SK-N-SH (cell line): ENCODE results near the gene TMEM150C. TPM values are rescaled to one million over a fixed set of nuclear protein-coding genes. Genes with fewer than 3 reads are reported as not detected.

Experiments used
- CTCF ChIA-PET: fragments of 300-600, 350-600 bp; formaldehyde crosslinking; extraction: SDS; loops from one replicate; lab custom pipeline; 2021; lab: Yijun Ruan, JAX
- POLR2A ChIA-PET: fragments of 350-600 bp; sonication (Branson Sonifier 250); formaldehyde crosslinking; extraction: SDS; loops from one replicate; lab custom pipeline; 2020; ENCODE audit warnings: antibody characterized with exemption, inconsistent platforms; lab: Yijun Ruan, JAX
- DNase-seq: peaks from one replicate; pipeline ENCODE4 v3.0.0; 2012
- H2AFZ ChIP-seq: fragments of 200-600 bp; sonication (generic); 2 replicates; pipeline ENCODE4 v1.8.1; 2016; ENCODE audit warnings: antibody characterized with exemption, mild to moderate bottlenecking, low read depth
- H3F3A ChIP-seq: fragments of 200-600 bp; sonication (generic); replicated peaks from 2 replicates; pipeline ENCODE3; 2016; ENCODE audit warnings: antibody characterized with exemption, mild to moderate bottlenecking; ENCODE audit not compliant: insufficient read depth
- H3K27ac ChIP-seq, 2 experiments: fragments of 200-500 bp in 1 of 2; fragments of 200-600 bp in 1 of 2; sonication (Bioruptor generic) in 1 of 2; sonication (generic), shearing (Covaris generic) in 1 of 2; 2 replicates each; pipeline versions ENCODE4 v1.5.1 to v1.6.1; 2014 to 2016; ENCODE audit warnings: low read depth in 2 of 2, inconsistent platforms in 1 of 2, low read length in 1 of 2, mild to moderate bottlenecking in 1 of 2, mixed read lengths in 1 of 2
- H3K27me3 ChIP-seq: fragments of 200-600 bp; sonication (generic), shearing (Covaris generic); 2 replicates; pipeline ENCODE4 v1.6.1; 2016; ENCODE audit warnings: mixed run types; ENCODE audit not compliant: insufficient read depth
- H3K36me3 ChIP-seq, 2 experiments: fragments of 200-500 bp in 1 of 2; fragments of 200-600 bp in 1 of 2; sonication (Bioruptor generic) in 1 of 2; sonication (generic) in 1 of 2; replicated peaks in 1 of 2; 2 replicates each; pipeline versions ENCODE3 to v1.5.1; 2014 to 2016; ENCODE audit warnings: low read length in 1 of 2, mild to moderate bottlenecking in 1 of 2; ENCODE audit not compliant: insufficient read depth in 2 of 2, control insufficient read depth in 1 of 2
- H3K4me1 ChIP-seq, 2 experiments: fragments of 200-500 bp in 1 of 2; fragments of 200-600 bp in 1 of 2; sonication (Bioruptor generic) in 1 of 2; sonication (generic), shearing (Covaris generic) in 1 of 2; 2 replicates each; pipeline versions ENCODE4 v1.5.1 to v1.6.1; 2014 to 2016; ENCODE audit warnings: low read depth in 1 of 2, low read length in 1 of 2, mixed run types in 1 of 2; ENCODE audit not compliant: insufficient read depth in 2 of 2, control insufficient read depth in 1 of 2
- H3K4me2 ChIP-seq: fragments of 200-600 bp; sonication (generic), shearing (Covaris generic); 2 replicates; pipeline ENCODE4 v1.6.1; 2017; ENCODE audit warnings: mixed run types
- H3K4me3 ChIP-seq, 2 experiments: fragments of 200-500 bp in 1 of 2; fragments of 200-600 bp in 1 of 2; sonication (Bioruptor generic) in 1 of 2; sonication (generic), shearing (Covaris generic) in 1 of 2; 2 replicates each; pipeline versions ENCODE4 v1.5.1 to v1.8.1; 2014 to 2016; ENCODE audit warnings: low read depth in 2 of 2, inconsistent platforms in 1 of 2, low read length in 1 of 2, mild to moderate bottlenecking in 1 of 2, mixed read lengths in 1 of 2, moderate library complexity in 1 of 2
- H3K79me2 ChIP-seq: fragments of 200-600 bp; sonication (generic); 2 replicates; pipeline ENCODE4 v1.8.1; 2017; ENCODE audit warnings: mild to moderate bottlenecking; ENCODE audit not compliant: insufficient read depth
- H3K9ac ChIP-seq: fragments of 200-600 bp; sonication (generic); 2 replicates; pipeline ENCODE4 v1.6.1; 2017; ENCODE audit warnings: mixed run types
- H3K9me2 ChIP-seq: fragments of 200-600 bp; sonication (generic); 2 replicates; pipeline ENCODE4 v1.6.1; 2017; ENCODE audit warnings: mixed run types
- H3K9me3 ChIP-seq: fragments of 200-600 bp; sonication (generic); 2 replicates; pipeline ENCODE4 v1.6.1; 2017; ENCODE audit warnings: mixed run types, mild to moderate bottlenecking, moderate library complexity
- H4K20me1 ChIP-seq: fragments of 200-600 bp; sonication (generic); 2 replicates; pipeline ENCODE4 v1.6.1; 2017; ENCODE audit warnings: mild to moderate bottlenecking, mixed run types; ENCODE audit not compliant: insufficient read depth
- CHD2 ChIP-seq: fragments of 150-350 bp; IDR thresholded peaks from 2 replicates; pipeline ENCODE4 v1.6.1; 2018; ENCODE audit warnings: low read length; ENCODE audit not compliant: partially characterized antibody
- ELF1 ChIP-seq: IDR thresholded peaks from 2 replicates; pipeline ENCODE4 v1.4.0; 2012
- EP300 ChIP-seq, 2 experiments: IDR thresholded peaks; 2 replicates each; pipeline versions ENCODE4 v1.4.0 to v1.6.1; 2012; ENCODE audit warnings: borderline replicate concordance in 1 of 2, low read depth in 1 of 2, low read length in 1 of 2
- FOSL2 ChIP-seq: IDR thresholded peaks from 2 replicates; pipeline ENCODE4 v1.4.0; 2012; ENCODE audit warnings: low read depth, mild to moderate bottlenecking, moderate library complexity, borderline replicate concordance
- FOXJ3 ChIP-seq: sonication (generic); formaldehyde crosslinking; IDR thresholded peaks from 2 replicates; pipeline ENCODE4 v1.5.1; 2020; ENCODE audit warnings: mild to moderate bottlenecking, missing genetic modification reagents
- GATA2 ChIP-seq: sonication (generic); formaldehyde crosslinking; IDR thresholded peaks from 2 replicates; pipeline ENCODE4 v1.5.0; 2020; ENCODE audit warnings: mild to moderate bottlenecking, missing genetic modification reagents
- IRF3 ChIP-seq: fragments of 150-350 bp; IDR thresholded peaks from 2 replicates; pipeline ENCODE4 v1.6.1; 2016; ENCODE audit warnings: mild to moderate bottlenecking, low read depth, low read length
- JUND ChIP-seq: IDR thresholded peaks from 2 replicates; pipeline ENCODE4 v1.4.0; 2012
- MEF2A ChIP-seq: IDR thresholded peaks from 2 replicates; pipeline ENCODE4 v1.4.0; 2012; ENCODE audit warnings: low read depth, borderline replicate concordance
- NRF1 ChIP-seq: IDR thresholded peaks from 2 replicates; pipeline ENCODE4 v1.6.1; 2012; ENCODE audit warnings: low read depth, mild to moderate bottlenecking, low read length
- RCOR1 ChIP-seq: fragments of 150-350 bp; IDR thresholded peaks from 2 replicates; pipeline ENCODE4 v1.6.1; 2017; ENCODE audit warnings: antibody characterized with exemption, low read length
- RXRA ChIP-seq: IDR thresholded peaks from 2 replicates; pipeline ENCODE4 v1.4.0; 2012; ENCODE audit warnings: low read depth, mild to moderate bottlenecking, borderline replicate concordance
- SIN3A ChIP-seq: IDR thresholded peaks from 2 replicates; pipeline ENCODE4 v1.6.1; 2012; ENCODE audit warnings: low read depth, mild to moderate bottlenecking, low read length, moderate library complexity, borderline replicate concordance
- TAF1 ChIP-seq: IDR thresholded peaks from 2 replicates; pipeline ENCODE4 v1.6.1; 2012; ENCODE audit warnings: low read depth, mild to moderate bottlenecking, low read length, moderate library complexity, borderline replicate concordance
- USF2 ChIP-seq: fragments of 150-350 bp; IDR thresholded peaks from 2 replicates; pipeline ENCODE4 v1.6.1; 2017; ENCODE audit warnings: antibody characterized with exemption, low read length, low read depth, borderline replicate concordance
- whole genome bisulfite sequencing: methylation state at CpG from one replicate; pipeline ENCODE4 v1.1.6; 2017; ENCODE audit warnings: low lambda C conversion rate; 5-methylcytosine and 5-hydroxymethylcytosine counted together
- polyA plus RNA-seq, 3 experiments: library from polyadenylated mRNA; depleted of rRNA; stranded (reverse); fragments of >200 nt; gene quantifications; 2 replicates each; pipeline ENCODE4 v1.2.3, GENCODE V29; 2012
- TF ChIP-seq, protein P1 (sequence below): IDR thresholded peaks from 2 replicates; pipeline ENCODE4 v1.6.1; 2012; ENCODE audit warnings: mild to moderate bottlenecking, low read depth, low read length, moderate library complexity
- TF ChIP-seq, protein P2 (sequence below): IDR thresholded peaks from 2 replicates; pipeline ENCODE4; 2012
- TF ChIP-seq, protein P3 (sequence below): IDR thresholded peaks from 2 replicates; pipeline ENCODE4 v1.4.0; 2012; ENCODE audit warnings: low read depth, borderline replicate concordance
- TF ChIP-seq, protein P4 (sequence below): IDR thresholded peaks from 2 replicates; pipeline ENCODE4 v1.4.0; 2012; ENCODE audit warnings: low read depth, borderline replicate concordance

Gene TMEM150C
- polyA plus RNA-seq, 1 of the 3 experiments (the other 2 are of a cell fraction): 1.0 TPM

- no peak overlapping the region for H3K4me2 ChIP-seq
- WGBS: 38% methylated on average over 2 of the region's 2 CpGs
- no peaks in the 10 kb centered on the region for H3K9me3 ChIP-seq
- H3K79me2 ChIP-seq: no peaks in the 10 kb centered on the region
- no peak for TF ChIP-seq SIN3A
- TF ChIP-seq, protein P1, sequence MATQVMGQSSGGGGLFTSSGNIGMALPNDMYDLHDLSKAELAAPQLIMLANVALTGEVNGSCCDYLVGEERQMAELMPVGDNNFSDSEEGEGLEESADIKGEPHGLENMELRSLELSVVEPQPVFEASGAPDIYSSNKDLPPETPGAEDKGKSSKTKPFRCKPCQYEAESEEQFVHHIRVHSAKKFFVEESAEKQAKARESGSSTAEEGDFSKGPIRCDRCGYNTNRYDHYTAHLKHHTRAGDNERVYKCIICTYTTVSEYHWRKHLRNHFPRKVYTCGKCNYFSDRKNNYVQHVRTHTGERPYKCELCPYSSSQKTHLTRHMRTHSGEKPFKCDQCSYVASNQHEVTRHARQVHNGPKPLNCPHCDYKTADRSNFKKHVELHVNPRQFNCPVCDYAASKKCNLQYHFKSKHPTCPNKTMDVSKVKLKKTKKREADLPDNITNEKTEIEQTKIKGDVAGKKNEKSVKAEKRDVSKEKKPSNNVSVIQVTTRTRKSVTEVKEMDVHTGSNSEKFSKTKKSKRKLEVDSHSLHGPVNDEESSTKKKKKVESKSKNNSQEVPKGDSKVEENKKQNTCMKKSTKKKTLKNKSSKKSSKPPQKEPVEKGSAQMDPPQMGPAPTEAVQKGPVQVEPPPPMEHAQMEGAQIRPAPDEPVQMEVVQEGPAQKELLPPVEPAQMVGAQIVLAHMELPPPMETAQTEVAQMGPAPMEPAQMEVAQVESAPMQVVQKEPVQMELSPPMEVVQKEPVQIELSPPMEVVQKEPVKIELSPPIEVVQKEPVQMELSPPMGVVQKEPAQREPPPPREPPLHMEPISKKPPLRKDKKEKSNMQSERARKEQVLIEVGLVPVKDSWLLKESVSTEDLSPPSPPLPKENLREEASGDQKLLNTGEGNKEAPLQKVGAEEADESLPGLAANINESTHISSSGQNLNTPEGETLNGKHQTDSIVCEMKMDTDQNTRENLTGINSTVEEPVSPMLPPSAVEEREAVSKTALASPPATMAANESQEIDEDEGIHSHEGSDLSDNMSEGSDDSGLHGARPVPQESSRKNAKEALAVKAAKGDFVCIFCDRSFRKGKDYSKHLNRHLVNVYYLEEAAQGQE: no peak
- no peak for TF ChIP-seq MEF2A
- TF ChIP-seq RXRA: no peak
- TF ChIP-seq IRF3: no peak
- TF ChIP-seq, protein P2, sequence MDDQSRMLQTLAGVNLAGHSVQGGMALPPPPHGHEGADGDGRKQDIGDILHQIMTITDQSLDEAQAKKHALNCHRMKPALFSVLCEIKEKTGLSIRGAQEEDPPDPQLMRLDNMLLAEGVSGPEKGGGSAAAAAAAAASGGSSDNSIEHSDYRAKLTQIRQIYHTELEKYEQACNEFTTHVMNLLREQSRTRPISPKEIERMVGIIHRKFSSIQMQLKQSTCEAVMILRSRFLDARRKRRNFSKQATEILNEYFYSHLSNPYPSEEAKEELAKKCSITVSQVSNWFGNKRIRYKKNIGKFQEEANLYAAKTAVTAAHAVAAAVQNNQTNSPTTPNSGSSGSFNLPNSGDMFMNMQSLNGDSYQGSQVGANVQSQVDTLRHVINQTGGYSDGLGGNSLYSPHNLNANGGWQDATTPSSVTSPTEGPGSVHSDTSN: no peak
- TF ChIP-seq JUND: no peak
- TF ChIP-seq RCOR1: no peak
- TF ChIP-seq EP300 (IDR thresholded peaks at IDR 0.05; ENCODE audit: borderline replicate concordance in 1 of 2, low read depth in 1 of 2, low read length in 1 of 2): no peak
- no peak for TF ChIP-seq GATA2 (CRISPR knock-in tag)
- TF ChIP-seq NRF1: no peak
- TF ChIP-seq, protein P3, sequence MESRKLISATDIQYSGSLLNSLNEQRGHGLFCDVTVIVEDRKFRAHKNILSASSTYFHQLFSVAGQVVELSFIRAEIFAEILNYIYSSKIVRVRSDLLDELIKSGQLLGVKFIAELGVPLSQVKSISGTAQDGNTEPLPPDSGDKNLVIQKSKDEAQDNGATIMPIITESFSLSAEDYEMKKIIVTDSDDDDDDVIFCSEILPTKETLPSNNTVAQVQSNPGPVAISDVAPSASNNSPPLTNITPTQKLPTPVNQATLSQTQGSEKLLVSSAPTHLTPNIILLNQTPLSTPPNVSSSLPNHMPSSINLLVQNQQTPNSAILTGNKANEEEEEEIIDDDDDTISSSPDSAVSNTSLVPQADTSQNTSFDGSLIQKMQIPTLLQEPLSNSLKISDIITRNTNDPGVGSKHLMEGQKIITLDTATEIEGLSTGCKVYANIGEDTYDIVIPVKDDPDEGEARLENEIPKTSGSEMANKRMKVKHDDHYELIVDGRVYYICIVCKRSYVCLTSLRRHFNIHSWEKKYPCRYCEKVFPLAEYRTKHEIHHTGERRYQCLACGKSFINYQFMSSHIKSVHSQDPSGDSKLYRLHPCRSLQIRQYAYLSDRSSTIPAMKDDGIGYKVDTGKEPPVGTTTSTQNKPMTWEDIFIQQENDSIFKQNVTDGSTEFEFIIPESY: no peak
- no peak for TF ChIP-seq ELF1
- TF ChIP-seq, protein P4, sequence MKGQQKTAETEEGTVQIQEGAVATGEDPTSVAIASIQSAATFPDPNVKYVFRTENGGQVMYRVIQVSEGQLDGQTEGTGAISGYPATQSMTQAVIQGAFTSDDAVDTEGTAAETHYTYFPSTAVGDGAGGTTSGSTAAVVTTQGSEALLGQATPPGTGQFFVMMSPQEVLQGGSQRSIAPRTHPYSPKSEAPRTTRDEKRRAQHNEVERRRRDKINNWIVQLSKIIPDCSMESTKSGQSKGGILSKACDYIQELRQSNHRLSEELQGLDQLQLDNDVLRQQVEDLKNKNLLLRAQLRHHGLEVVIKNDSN: no peak
- no peak for TF ChIP-seq FOSL2
- TF ChIP-seq TAF1: no peak
- no peak for TF ChIP-seq CHD2
- TF ChIP-seq USF2: no peak
- no peak for TF ChIP-seq FOXJ3 (CRISPR knock-in tag)
- peaks cover 0 to 5% of the 10 kb centered on the region in 2 experiments; a peak in 2 of 4 replicates for H3K4me1 ChIP-seq
- no peak for DNase-seq
- no peaks in the 10 kb centered on the region for H4K20me1 ChIP-seq
- no peaks in the 10 kb centered on the region for H3F3A ChIP-seq
- ChIA-PET POLR2A (no interaction called here), CTCF (interaction anchor here (1.0 kb wide), 1 partner anchor 9 kb away, joined by 3 read pairs; no protein-coding TSS in a partner anchor)
- H3K36me3 ChIP-seq: no peaks in the 10 kb centered on the region
- no peak overlapping the region for H3K4me3 ChIP-seq
- H3K27me3 ChIP-seq: peaks cover 18% of the 10 kb centered on the region; the same call in 1 of the 2 replicates
- H3K27ac ChIP-seq: no peak overlapping the region
- no peaks in the 10 kb centered on the region for H3K9me2 ChIP-seq
- no peak overlapping the region for H2AFZ ChIP-seq
- H3K9ac ChIP-seq: no peak overlapping the region
Measured at GRCh38 chr4:82588771-82589270, 27.0 kb upstream of the TMEM150C start.
